Neural crest cell (in vitro differentiated cells): Measurements from ENCODE around the gene TSHZ2. TPM values are rescaled to one million over a fixed set of nuclear protein-coding genes. Genes with fewer than 3 reads are reported as not detected.

ENCODE experiments used
- DNase-seq: peaks from one replicate; pipeline ENCODE4 v3.0.0; 2021; ENCODE audit warnings: low read depth, mixed read lengths, low spot score
- H3K27ac Mint-ChIP-seq: one replicate; pipeline ENCODE4 v1.8.0; 2021; ENCODE audit warnings: mild to moderate bottlenecking, mixed read lengths; ENCODE audit not compliant: unreplicated experiment
- H3K27me3 Mint-ChIP-seq: 2 replicates; pipeline ENCODE4 v1.8.0; 2021; ENCODE audit warnings: low read depth, mild to moderate bottlenecking, mixed read lengths
- H3K36me3 Mint-ChIP-seq: 2 replicates; pipeline ENCODE4 v1.8.0; 2021; ENCODE audit warnings: low read depth, mild to moderate bottlenecking, mixed read lengths
- H3K4me1 Mint-ChIP-seq: 2 replicates; pipeline ENCODE4 v1.8.0; 2021; ENCODE audit warnings: mixed read lengths
- H3K4me3 Mint-ChIP-seq: one replicate; pipeline ENCODE4 v1.8.0; 2021; ENCODE audit warnings: mild to moderate bottlenecking, mixed read lengths
- H3K9me3 Mint-ChIP-seq: 2 replicates; pipeline ENCODE4 v1.8.0; 2021; ENCODE audit warnings: mixed read lengths
- total RNA-seq: library from RNA; stranded (reverse); gene quantifications from 2 replicates; pipeline ENCODE4 v1.2.1, GENCODE V29; 2021
- TF ChIP-seq, protein P1 (sequence below): fragments of 200-600 bp; sonication (generic); conservative IDR thresholded peaks from 2 replicates; pipeline ENCODE4 v1.5.0; 2021; ENCODE audit warnings: antibody characterized with exemption, mild to moderate bottlenecking

TSHZ2 gene
- total RNA-seq, 1 donor from 2014 or later: 6.4 TPM

DNA sequence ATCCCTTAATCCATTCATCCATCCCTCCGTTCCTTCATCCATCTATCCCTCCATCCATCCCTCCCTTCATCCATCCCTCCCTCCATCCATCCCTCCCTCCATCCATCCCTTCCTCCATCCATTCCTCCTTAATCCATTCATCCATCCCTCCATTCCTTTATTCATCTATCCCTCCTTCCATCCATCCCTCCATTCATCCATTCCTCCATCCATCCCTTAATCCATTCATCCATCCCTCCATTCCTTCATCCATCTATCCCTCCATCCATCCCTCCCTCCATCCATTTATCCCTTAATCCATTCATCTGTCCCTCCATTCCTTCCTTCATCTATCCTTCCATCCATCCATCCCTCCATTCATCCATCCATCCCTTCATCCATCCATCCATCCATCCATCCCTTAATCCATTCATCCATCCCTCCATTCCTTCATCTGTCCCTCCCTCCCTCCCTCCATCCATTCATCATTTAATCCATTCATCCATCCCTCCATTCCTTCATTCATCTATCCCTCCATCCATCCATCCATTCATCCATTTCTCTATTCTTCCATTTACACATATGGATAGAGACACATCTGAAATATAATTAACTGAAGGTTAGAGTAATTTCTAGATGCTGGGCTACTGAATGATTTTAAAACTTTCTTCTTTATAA is 100.9 kb downstream of the TSHZ2 start:
- peaks cover 3% of the 10 kb centered on the region for H3K36me3 Mint-ChIP-seq
- H3K4me3 Mint-ChIP-seq: no peak overlapping the region
- no peak overlapping the region for H3K27ac Mint-ChIP-seq
- peaks cover 23% of the 10 kb centered on the region for H3K4me1 Mint-ChIP-seq
- no peaks in the 10 kb centered on the region for H3K27me3 Mint-ChIP-seq
- DNase-seq: no peak
- peaks cover 3% of the 10 kb centered on the region for H3K9me3 Mint-ChIP-seq
- TF ChIP-seq, protein P1, sequence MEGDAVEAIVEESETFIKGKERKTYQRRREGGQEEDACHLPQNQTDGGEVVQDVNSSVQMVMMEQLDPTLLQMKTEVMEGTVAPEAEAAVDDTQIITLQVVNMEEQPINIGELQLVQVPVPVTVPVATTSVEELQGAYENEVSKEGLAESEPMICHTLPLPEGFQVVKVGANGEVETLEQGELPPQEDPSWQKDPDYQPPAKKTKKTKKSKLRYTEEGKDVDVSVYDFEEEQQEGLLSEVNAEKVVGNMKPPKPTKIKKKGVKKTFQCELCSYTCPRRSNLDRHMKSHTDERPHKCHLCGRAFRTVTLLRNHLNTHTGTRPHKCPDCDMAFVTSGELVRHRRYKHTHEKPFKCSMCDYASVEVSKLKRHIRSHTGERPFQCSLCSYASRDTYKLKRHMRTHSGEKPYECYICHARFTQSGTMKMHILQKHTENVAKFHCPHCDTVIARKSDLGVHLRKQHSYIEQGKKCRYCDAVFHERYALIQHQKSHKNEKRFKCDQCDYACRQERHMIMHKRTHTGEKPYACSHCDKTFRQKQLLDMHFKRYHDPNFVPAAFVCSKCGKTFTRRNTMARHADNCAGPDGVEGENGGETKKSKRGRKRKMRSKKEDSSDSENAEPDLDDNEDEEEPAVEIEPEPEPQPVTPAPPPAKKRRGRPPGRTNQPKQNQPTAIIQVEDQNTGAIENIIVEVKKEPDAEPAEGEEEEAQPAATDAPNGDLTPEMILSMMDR: no peak

DNA sequence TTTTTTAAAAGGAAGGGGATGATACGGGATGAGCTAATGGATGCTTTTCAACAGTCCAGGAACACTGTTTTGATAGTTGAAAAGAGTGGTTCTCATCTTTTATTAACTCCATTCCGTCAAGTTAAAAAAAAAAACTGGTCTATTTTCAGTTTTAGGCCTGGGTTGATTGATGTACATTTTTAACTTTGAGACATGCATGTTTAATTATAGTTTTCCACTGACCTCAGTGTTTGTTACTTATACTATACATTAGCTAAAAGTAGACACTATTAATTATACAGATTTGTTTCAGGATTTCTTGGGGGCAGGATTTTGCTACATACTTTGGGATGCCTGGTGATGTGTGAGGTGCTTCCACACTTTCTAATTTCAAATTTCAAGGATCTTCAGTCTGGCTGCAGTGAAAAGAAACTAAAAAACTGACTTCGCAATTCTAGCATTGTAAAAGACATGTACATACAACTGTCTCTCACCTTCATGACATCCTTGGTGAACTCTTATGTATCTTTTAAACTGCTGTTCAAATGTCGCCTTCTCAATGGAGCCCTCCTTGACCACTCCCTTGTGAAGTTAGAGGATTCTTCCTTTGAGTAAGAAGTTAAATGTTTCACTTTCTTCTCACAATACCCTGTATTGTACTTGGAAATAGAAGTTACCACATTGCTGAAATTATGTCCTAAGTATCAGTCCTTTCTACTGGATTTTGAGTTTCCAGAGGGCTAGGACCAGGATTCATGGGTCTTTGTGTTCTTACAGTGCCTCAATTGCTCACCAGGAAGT is 101.7 kb downstream of the TSHZ2 start:
- TF ChIP-seq, protein P1: no peak
- Mint-ChIP-seq H3K9me3 (no peaks in the 10 kb centered on the region), H3K27me3 (no peaks in the 10 kb centered on the region), H3K36me3 (no peaks in the 10 kb centered on the region), H3K4me3 (no peak overlapping the region), H3K4me1 (peaks cover 23% of the 10 kb centered on the region), H3K27ac (no peak overlapping the region)
- no peak for DNase-seq

DNA sequence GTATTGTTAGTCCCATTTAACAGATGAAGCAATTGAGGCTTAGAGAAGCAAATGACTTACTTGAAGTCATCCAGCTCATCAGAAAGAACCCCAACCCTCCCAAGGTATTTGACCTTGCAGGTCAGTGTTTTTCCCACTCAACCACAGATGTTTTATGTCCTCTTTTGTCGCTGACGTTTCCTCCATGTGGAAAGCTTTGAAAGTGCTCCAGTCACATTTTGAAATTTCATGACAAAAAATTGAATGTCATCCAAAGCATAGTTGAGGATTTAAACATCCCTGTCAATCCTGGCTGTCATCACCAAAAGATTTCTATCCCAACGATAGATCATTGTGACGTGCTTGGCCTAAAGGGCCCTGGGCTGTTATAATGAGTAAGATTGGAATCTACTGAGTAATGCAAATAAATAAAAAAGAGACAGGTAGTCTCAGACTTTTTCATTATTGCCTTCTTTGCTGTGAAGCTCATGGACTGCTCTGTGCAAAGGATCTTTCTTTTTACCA is 102.7 kb downstream of the TSHZ2 start:
- Mint-ChIP-seq H3K27ac (no peak overlapping the region), H3K9me3 (no peaks in the 10 kb centered on the region), H3K4me1 (peaks cover 15% of the 10 kb centered on the region), H3K27me3 (no peaks in the 10 kb centered on the region), H3K4me3 (no peak overlapping the region), H3K36me3 (no peaks in the 10 kb centered on the region)
- DNase-seq: no peak
- TF ChIP-seq, protein P1: no peak

DNA sequence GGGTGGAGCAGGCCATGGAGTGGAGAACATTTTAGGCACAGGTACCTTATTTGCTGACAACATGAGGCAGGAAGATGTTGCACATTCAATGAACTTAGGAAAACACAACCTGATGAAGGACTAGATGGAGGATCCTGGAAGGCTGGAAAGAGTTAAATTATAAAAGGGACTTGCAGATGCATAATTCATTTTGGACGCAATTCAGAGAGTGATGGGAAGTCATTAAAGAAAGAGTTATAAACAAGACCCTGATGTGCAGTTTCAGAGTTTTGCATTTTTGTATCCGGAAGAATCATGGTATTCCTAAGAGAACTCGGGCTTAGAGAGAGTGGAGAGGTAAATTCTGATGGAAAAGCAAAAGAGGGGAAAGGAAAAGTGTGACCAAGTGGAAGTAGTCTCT is 104.5 kb downstream of the TSHZ2 start:
- Mint-ChIP-seq H3K27ac (no peak overlapping the region), H3K4me3 (no peak overlapping the region), H3K27me3 (no peaks in the 10 kb centered on the region), H3K9me3 (no peaks in the 10 kb centered on the region), H3K36me3 (no peaks in the 10 kb centered on the region), H3K4me1 (no peaks in the 10 kb centered on the region)
- no peak for DNase-seq
- TF ChIP-seq, protein P1: no peak

DNA sequence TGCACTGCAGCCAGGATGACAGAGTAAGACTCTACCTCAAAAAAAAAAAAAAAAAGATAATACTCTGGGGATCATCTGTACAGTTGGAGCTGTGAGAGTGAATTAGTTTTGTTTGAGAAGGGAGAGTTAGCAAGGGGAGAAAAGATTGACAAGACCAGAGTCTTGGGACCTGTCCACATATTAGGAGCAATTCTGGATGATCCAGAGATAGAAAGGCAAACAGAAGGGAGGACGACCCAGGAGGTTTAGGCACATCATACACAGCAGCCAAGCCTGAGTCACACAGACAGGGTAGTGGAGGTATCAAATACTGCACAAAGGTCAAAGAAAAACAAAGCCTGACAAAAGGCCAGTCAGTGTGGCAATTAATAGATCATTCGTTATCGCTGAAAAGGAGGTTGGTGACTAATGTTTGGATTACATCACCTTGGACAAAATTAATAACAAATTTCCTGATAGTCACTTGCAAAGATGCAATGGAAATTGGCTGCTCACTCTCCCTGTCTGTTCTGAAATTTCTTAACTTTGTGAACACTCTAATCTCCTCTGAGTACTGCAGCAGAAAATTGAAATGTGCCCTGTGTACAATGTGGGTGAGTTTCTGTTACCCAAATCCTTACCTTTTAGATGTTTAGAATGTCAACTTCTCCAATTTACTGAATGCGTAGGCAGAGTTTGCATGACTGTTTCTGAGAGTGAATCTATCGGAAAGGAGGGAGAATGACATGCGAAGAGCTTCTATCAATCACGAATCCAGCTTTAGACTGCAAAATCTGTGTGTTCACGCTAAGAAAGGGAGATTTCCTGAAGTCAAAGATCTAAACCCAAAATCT is 105.4 kb downstream of the TSHZ2 start:
- no peaks in the 10 kb centered on the region for H3K9me3 Mint-ChIP-seq
- H3K4me3 Mint-ChIP-seq: no peak overlapping the region
- H3K36me3 Mint-ChIP-seq: no peaks in the 10 kb centered on the region
- TF ChIP-seq, protein P1: no peak
- no peak for DNase-seq
- no peaks in the 10 kb centered on the region for H3K27me3 Mint-ChIP-seq
- no peak overlapping the region for H3K27ac Mint-ChIP-seq
- no peaks in the 10 kb centered on the region for H3K4me1 Mint-ChIP-seq
